ENCODE data around the gene FADS1. TPM values are rescaled to one million over a fixed set of nuclear protein-coding genes. Genes with fewer than 3 reads are reported as not detected.

The FADS1 gene
- total and polyA plus RNA-seq, 2 of the 13 experiments (the other 11 are each of a cell fraction or from before 2014, with no cell fraction given): 91.8 to 108 TPM

- no peak for TF ChIP-seq ZNF557 (CRISPR knock-in tag; IDR thresholded peaks at IDR 0.05)
- TF ChIP-seq ZNF777 (CRISPR knock-in tag; IDR thresholded peaks at IDR 0.05): no peak
- TF ChIP-seq ZNF749 (CRISPR knock-in tag; IDR thresholded peaks at IDR 0.05; ENCODE audit: borderline replicate concordance): no peak
- TF ChIP-seq FOXO4 (CRISPR knock-in tag; conservative IDR thresholded peaks at IDR 0.05): no peak
- TF ChIP-seq LRRFIP1 (CRISPR knock-in tag; conservative IDR thresholded peaks at IDR 0.05): no peak
- no peak for TF ChIP-seq DZIP1 (CRISPR knock-in tag; IDR thresholded peaks at IDR 0.05)
- no peak for TF ChIP-seq NONO (IDR thresholded peaks at IDR 0.05)
- TF ChIP-seq NONO (CRISPR knock-in tag; conservative IDR thresholded peaks at IDR 0.05): no peak
- TF ChIP-seq PTBP1 (IDR thresholded peaks at IDR 0.05; ENCODE audit: low read depth, low read length, poor library complexity, severe bottlenecking): no peak
- no peak for TF ChIP-seq ZNF513 (CRISPR knock-in tag; conservative IDR thresholded peaks at IDR 0.05)
- TF ChIP-seq ZNF562 (CRISPR knock-in tag; IDR thresholded peaks at IDR 0.05; ENCODE audit: borderline replicate concordance): no peak
- TF ChIP-seq SNRNP70 (IDR thresholded peaks at IDR 0.05; ENCODE audit: low read depth, low read length): no peak
- no peak for TF ChIP-seq HNRNPH1 (optimal IDR thresholded peaks at IDR 0.05; ENCODE audit: low read depth, low read length)
- no peak for TF ChIP-seq BCL3 (CRISPR knock-in tag; IDR thresholded peaks at IDR 0.05)
- no peak for TF ChIP-seq HNRNPUL1 (IDR thresholded peaks at IDR 0.05; ENCODE audit: low read depth, low read length)
- no peak for TF ChIP-seq SP2 (CRISPR knock-in tag; IDR thresholded peaks at IDR 0.05)
- no peak for TF ChIP-seq AHR (CRISPR knock-in tag; IDR thresholded peaks at IDR 0.05)
- TF ChIP-seq GATAD1 (CRISPR knock-in tag; IDR thresholded peaks at IDR 0.05): no peak
- TF ChIP-seq ZNF577 (CRISPR knock-in tag; IDR thresholded peaks at IDR 0.05; ENCODE audit: borderline replicate concordance, low read depth): no peak
- no peak for TF ChIP-seq ZNF446 (CRISPR knock-in tag; IDR thresholded peaks at IDR 0.05)
- TF ChIP-seq PCBP2 (optimal IDR thresholded peaks at IDR 0.05; ENCODE audit: low read depth, low read length, poor library complexity, severe bottlenecking): no peak
These were observed 48.3 kb downstream of the FADS1 start (continued) for GRCh38 chr11:61768376-61769076.

All from HepG2 (cell line).